C4-2B (cell line): ENCODE results near the gene ELFN2.

Source experiments
- CTCF ChIP-seq: fragments of 450-650 bp; conservative IDR thresholded peaks from 2 replicates; pipeline ENCODE4 v1.5.1; 2017; ENCODE audit warnings: mild to moderate bottlenecking
- ZFX ChIP-seq: fragments of 450-650 bp; IDR thresholded peaks from 2 replicates; pipeline ENCODE4 v1.6.1; 2017

- TF ChIP-seq CTCF (no peak), ZFX (no peak)
Measured at GRCh38 chr22:37390075-37390474, 37.2 kb downstream of the ELFN2 start.
